Bronchial epithelial cell (primary cell): Measurements from ENCODE around the gene CCND1. TPM values are rescaled to one million over a fixed set of nuclear protein-coding genes. Genes with fewer than 3 reads are reported as not detected.

Source experiments
- DNase-seq: peaks from one replicate; pipeline ENCODE4 v3.0.0-alpha.2; 2010; ENCODE audit warnings: low read depth
- FAIRE-seq: peaks from 2 replicates; lab custom pipeline; 2011; peaks lifted over from hg19 to GRCh38; lab: Jason Lieb, UNC
- H3K27me3 ChIP-seq: 2 replicates; pipeline ENCODE4 v1.5.1; 2011; ENCODE audit warnings: low read length; ENCODE audit not compliant: control insufficient read depth, insufficient read depth
- H3K36me3 ChIP-seq: 2 replicates; pipeline ENCODE4 v1.5.1; 2011; ENCODE audit warnings: low read length; ENCODE audit not compliant: control insufficient read depth, insufficient read depth
- H3K4me3 ChIP-seq: 2 replicates; pipeline ENCODE4 v1.5.1; 2011; ENCODE audit warnings: mild to moderate bottlenecking, low read depth, low read length, control low read depth
- total RNA-seq: library from RNA; depleted of rRNA; stranded (reverse); fragments of >200 nt; gene quantifications from 2 replicates; pipeline ENCODE4 v1.2.1, GENCODE V29; 2014
- TF ChIP-seq, protein P1 (sequence below): IDR thresholded peaks from 2 replicates; pipeline ENCODE4 v1.5.1; 2011; ENCODE audit warnings: mild to moderate bottlenecking, moderate library complexity, low read length, control low read depth, inconsistent platforms; ENCODE audit not compliant: insufficient read depth, severe bottlenecking

The CCND1 gene
- total RNA-seq, 1 donor from 2014 or later: 198 TPM

DNA sequence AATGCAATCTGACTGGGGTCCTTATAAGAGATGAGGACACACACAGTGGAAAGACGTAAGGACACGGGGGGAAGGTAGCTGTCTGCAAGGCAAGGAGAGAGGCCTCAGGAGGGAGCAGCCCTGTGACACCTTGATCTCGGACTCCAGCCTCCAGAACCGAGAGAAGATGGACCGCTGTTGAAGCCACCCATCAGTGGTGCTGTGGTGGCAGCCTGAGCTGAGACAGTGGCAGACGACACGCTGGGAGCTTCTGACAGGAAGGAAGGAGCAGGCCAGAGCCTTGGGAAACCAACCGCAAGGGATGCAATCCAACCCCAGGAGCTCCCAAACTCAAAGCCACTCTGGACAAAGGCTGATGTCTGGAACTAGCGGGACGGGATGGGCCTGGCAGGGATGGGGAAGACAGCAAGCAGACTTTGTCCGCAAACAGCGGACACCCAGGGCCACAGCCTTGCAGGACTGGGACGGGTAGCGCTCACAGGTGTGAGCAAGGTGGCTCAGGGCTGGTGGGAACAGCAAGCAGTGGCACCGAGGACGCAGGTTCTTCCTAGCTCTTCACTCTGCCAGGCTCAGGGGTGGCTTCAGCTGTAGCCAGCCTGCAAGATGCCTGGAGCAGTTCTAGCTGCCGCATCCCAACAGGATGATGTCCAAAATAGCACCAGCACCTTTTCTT is 23.3 kb downstream of the CCND1 start:
- TF ChIP-seq, protein P1, sequence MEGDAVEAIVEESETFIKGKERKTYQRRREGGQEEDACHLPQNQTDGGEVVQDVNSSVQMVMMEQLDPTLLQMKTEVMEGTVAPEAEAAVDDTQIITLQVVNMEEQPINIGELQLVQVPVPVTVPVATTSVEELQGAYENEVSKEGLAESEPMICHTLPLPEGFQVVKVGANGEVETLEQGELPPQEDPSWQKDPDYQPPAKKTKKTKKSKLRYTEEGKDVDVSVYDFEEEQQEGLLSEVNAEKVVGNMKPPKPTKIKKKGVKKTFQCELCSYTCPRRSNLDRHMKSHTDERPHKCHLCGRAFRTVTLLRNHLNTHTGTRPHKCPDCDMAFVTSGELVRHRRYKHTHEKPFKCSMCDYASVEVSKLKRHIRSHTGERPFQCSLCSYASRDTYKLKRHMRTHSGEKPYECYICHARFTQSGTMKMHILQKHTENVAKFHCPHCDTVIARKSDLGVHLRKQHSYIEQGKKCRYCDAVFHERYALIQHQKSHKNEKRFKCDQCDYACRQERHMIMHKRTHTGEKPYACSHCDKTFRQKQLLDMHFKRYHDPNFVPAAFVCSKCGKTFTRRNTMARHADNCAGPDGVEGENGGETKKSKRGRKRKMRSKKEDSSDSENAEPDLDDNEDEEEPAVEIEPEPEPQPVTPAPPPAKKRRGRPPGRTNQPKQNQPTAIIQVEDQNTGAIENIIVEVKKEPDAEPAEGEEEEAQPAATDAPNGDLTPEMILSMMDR: no peak
- FAIRE-seq (peak; percentile 13), DNase-seq (no peak)
- H3K27me3 ChIP-seq: no peaks in the 10 kb centered on the region
- peaks cover 17% of the 10 kb centered on the region for H3K36me3 ChIP-seq
- no peak overlapping the region for H3K4me3 ChIP-seq

DNA sequence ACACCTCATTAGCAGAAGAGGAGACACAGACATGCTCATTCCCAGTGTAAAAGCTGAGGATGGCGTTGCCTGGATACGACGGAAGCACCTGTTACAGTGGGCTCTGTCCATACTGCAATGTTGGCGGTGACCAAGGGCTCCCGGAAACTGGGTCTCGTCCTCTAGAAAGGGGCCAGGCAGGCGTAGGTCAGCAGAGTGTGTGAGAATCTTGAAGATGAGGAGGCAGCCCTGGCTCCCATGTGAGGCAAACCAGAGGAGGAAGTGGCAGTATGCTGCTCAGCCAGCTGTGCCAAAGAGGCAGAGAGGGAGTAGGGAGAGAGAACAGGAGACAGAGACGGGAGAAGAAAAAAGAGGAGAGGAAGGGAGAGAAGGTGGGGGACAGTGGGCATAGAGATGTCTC is 23.9 kb downstream of the CCND1 start:
- DNase-seq (no peak), FAIRE-seq (no peak)
- peaks cover 21% of the 10 kb centered on the region for H3K36me3 ChIP-seq
- TF ChIP-seq, protein P1: no peak
- no peak overlapping the region for H3K4me3 ChIP-seq
- H3K27me3 ChIP-seq: no peaks in the 10 kb centered on the region

DNA sequence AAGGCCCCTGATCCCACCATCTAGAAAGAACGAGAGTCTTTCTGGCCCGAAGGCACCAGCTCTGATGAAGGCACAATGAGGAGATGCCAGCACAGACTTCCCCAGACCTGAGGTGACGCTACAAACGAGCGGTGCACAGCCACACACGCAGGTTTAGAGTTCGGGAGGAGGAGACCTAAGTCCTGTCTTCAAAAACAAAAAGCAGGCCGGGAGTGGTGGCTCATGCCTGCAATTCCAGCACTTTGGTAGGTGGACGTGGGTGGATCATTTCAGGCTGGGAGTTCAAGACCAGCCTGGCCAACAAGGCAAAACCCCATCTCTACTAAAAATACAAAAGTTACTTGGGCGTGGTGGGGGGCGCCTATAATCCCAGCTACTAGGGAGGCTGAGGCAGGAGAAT is 24.7 kb downstream of the CCND1 start:
- FAIRE-seq (no peak), DNase-seq (no peak)
- Histone ChIP-seq H3K36me3 (peaks cover 21% of the 10 kb centered on the region), H3K4me3 (no peak overlapping the region), H3K27me3 (no peaks in the 10 kb centered on the region)
- TF ChIP-seq, protein P1: no peak

DNA sequence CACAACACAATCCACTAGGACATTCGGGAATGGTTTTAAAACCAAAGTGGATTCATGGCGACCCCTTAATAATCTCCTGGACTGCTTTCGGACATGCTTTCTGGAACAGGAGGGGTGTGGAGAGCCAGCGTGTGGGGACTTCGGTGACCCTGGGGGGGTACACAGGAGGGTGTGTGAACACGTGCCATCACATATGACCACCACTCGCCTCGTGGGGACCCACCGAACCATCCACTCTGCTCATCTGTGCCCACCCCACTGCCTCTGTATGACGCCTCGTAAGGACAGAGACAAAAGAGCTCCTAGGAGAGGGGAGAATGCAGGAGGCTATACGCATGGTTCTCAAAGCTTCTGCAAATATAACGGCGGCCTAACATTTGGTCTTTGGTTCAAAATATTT is 25.3 kb downstream of the CCND1 start:
- Histone ChIP-seq H3K4me3 (no peak overlapping the region), H3K36me3 (peaks cover 21% of the 10 kb centered on the region), H3K27me3 (no peaks in the 10 kb centered on the region)
- DNase-seq (no peak), FAIRE-seq (no peak)
- TF ChIP-seq, protein P1: no peak

DNA sequence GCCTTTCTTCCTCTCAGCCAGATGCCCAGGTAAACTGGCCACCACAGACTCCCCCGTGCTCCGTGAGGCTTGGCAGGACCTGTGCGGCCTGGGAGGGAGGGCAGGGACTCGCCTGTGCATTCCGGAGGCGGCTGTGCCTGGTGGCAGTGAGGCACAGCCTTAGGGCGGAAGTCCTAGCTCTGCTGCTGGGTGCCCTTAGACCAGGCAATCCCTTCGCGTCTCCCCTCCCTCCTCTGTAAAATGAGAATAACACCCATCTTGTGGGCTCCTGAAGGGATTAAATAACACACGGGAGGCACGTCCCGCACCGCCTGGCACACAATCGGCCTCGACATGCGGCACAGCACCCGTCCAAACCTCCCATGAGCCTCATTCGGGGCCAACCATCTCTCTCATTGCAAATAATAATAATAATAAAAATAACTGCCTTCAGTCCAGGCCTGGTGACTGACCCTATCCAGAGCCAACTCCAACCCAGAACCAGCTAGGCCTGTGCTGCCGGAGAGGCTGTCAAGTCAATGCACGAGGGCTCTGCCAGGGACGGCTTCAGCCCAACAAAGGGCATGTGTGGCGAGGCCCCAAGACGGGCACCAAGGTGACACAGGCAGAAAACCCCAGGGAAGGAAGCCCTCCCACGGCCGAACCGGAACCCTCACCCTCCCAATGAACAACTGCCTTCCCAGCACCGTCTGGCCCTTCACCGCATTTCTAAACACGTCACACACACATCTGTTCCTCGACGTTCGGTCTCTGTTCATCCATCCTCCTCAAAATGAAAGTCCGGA is 26.0 kb downstream of the CCND1 start:
- TF ChIP-seq, protein P1: no peak
- DNase-seq (no peak), FAIRE-seq (peak; percentile 23)
- H3K4me3 ChIP-seq: no peak overlapping the region
- peaks cover 21% of the 10 kb centered on the region for H3K36me3 ChIP-seq
- no peaks in the 10 kb centered on the region for H3K27me3 ChIP-seq
